Urinary bladder (tissue), 4 donors: ENCODE data around the gene ATG12. TPM values are rescaled to one million over a fixed set of nuclear protein-coding genes. Genes with fewer than 3 reads are reported as not detected.
A peak's percentile ranks its signal among the peaks of the same experiment; 100 is the strongest.
"Not testable (repeated sequence)": the region's sequence is repeated elsewhere in the genome, so short reads cannot be mapped to it uniquely, and the experiment has no call there.

Experiments
- DNase-seq: peaks from one replicate; pipeline ENCODE4 v3.0.0-alpha.2; 2015; ENCODE audit errors: extremely low spot score
- H3K27ac ChIP-seq: one replicate; pipeline ENCODE4 v1.5.1; 2013; ENCODE audit warnings: low read depth, mild to moderate bottlenecking, moderate library complexity
- H3K36me3 ChIP-seq: one replicate; pipeline ENCODE4 v1.6.1; 2013; ENCODE audit warnings: mild to moderate bottlenecking, moderate library complexity; ENCODE audit not compliant: insufficient read depth
- H3K4me1 ChIP-seq: one replicate; pipeline ENCODE4 v1.6.1; 2013; ENCODE audit warnings: mild to moderate bottlenecking, moderate library complexity; ENCODE audit not compliant: insufficient read depth
- H3K4me3 ChIP-seq: one replicate; pipeline ENCODE4 v1.5.1; 2013; ENCODE audit warnings: low read depth, low read length
- WGBS: extraction: QIAGEN DNeasy Blood & Tissue Kit; methylation state at CpG from one replicate; pipeline ENCODE4 v1.1.7; 2013; 5-methylcytosine and 5-hydroxymethylcytosine counted together
- polyA plus RNA-seq: library from polyadenylated mRNA; stranded (reverse); fragments of 200-250 nt; gene quantifications from one replicate; pipeline ENCODE4 v1.2.3, GENCODE V29; 2013
- total RNA-seq: library from RNA; depleted of rRNA; stranded (reverse); fragments of >200 nt; gene quantifications from one replicate; pipeline ENCODE4 v1.2.3, GENCODE V29; 2014
- donor health status: healthy with polysubstance abuse.
- donor health status: healthy.

Gene ATG12
- 75.9 TPM for total RNA-seq
- polyA plus RNA-seq: 31.8 TPM

DNA sequence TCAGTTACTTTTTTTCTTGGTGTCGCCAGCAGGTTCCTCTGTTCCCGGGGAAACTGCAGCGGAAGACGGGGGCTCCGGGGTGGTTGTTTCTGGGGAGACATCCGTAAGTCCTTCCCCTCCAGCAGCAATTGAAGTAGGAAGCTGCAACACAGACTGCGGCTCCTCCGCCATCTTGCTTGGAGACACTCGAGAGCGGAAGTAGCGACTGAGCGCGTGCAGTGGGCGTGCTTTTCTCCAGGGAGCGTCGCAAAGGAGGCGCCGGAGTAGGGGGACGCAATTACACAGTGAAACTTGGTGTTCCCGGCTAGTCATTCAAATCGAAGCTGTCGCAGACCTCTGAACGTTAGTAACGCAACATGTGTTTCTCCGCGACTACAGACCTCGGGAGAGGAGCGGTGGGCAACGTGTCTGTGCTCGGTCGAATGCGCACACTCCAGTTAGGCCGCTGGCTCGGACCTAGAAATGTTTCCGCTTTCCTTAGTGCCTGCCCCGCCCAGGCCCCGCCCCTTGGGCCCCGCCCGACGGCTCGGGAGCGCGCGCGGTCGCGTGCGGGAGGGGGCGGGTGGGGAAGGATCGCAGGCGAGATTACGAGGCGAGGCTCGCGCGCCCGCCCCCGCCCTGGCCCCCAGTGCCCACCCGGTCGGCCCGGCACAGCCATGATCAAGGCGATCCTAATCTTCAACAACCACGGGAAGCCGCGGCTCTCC, at the start of gene ATG12, which contains the start of gene AP3S1:
Gene ATG12, minus strand, starts transcription at position 184 of the 707 bp plus-strand sequence. Its CDS starts 13 bp downstream, at position 171.
Gene AP3S1, plus strand, starts transcription at position 554 of the 707 bp plus-strand sequence. Its CDS starts 103 bp downstream, at position 657.
- Histone ChIP-seq H3K4me3 (peak within 1 kb of the TSS; percentile 93), H3K4me1 (no peaks in the 10 kb centered on the region), H3K36me3 (no peaks in the 10 kb centered on the region), H3K27ac (peak within 1 kb of the TSS; percentile 86)
- DNase-seq: peak; percentile 94
- 7% methylated on average over 65 of the region's 65 CpGs for WGBS

DNA sequence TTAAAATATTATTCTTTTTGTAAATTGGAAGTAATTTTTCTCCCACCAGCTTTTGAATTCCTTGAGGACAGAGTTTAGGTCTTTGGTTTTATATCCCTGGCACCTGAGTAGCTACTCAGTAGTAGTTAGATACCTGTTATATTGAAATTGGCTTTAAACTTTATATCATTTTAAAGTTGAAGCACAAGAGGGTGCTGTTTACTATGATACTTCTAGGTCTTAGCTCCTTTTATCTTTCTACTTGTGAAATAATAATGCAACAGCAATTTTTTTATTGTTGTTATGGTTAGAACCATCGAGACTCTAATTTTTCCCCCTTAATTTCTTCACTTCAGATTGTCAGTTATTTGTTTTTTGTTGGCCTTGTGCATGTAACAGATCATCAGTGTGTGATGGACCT, 46.7 kb upstream of the ATG12 start:
- WGBS: 61% methylated on average over 1 of the region's 1 CpG
- H3K36me3 ChIP-seq: no peaks in the 10 kb centered on the region
- H3K4me1 ChIP-seq: no peaks in the 10 kb centered on the region
- no peak for DNase-seq
- H3K4me3 ChIP-seq: no peak overlapping the region
- no peak overlapping the region for H3K27ac ChIP-seq

DNA sequence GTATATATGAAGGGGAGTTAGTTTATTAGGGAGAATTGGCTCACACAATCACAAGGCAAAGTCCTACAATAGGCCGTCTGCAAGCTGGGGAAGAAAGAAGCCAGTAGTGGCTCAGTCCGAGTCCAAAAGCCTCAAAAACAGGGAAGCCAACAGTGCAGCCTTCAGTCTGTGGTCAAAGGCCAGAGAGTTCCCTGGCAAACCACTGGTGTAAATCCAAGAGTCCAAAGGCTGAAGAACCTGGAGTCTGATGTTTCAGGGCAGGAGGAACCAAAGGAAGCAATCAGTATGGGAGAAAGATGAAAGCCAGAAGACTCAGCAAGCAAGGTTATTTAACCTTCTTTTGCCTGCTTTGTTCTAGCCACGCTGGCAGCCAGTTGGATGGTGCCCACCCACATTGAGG, 43.8 kb upstream of the ATG12 start:
- H3K36me3 ChIP-seq, H3K4me1 ChIP-seq, DNase-seq, H3K4me3 ChIP-seq, H3K27ac ChIP-seq: not testable (repeated sequence)
- WGBS: 84% methylated on average over 3 of the region's 3 CpGs

DNA sequence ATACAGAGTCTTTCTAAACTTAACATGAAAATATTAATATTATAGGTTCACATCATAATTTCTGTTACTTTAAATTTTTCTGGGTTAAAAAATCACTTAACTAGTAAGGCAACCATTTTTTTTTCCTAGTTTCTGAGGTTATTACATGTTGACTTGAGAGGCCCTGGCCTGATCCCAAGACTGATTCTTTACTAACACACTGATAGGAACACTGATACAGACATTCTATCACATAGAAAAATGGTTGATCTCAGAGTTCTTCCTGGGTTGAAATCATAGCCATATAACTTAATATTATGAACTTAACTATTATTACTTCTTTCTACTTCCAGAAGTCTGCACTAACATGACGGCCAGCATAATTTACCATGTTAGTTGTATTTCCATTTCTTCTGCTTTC, 43.3 kb upstream of the ATG12 start:
- H3K4me1 ChIP-seq: no peaks in the 10 kb centered on the region
- no peaks in the 10 kb centered on the region for H3K36me3 ChIP-seq
- no peak overlapping the region for H3K4me3 ChIP-seq
- no peak for DNase-seq
- 94% methylated on average over 1 of the region's 1 CpG for WGBS
- no peak overlapping the region for H3K27ac ChIP-seq

DNA sequence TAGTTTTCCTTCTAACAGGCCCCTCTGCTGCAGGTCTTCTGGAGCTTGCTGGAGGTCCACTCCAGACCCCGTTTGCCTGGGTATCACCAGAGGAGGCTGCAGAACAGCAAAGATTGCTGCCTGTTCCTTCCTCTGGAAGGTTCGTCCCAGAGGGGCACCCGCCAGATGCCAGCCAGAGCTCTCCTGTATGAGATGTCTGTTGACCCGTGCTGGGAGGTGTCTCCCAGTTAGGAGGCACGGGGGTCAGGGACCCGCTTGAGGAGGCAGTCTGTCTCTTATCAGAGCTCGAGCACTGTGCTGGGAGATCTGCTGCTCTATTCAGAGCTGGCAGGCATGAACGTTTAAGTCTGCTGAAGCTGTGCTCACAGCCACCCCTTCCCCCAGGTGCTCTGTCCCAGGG, 41.1 kb upstream of the ATG12 start:
- H3K4me3 ChIP-seq, H3K27ac ChIP-seq, H3K4me1 ChIP-seq, H3K36me3 ChIP-seq, DNase-seq: not testable (repeated sequence)
- 96% methylated on average over 8 of the region's 8 CpGs for WGBS

DNA sequence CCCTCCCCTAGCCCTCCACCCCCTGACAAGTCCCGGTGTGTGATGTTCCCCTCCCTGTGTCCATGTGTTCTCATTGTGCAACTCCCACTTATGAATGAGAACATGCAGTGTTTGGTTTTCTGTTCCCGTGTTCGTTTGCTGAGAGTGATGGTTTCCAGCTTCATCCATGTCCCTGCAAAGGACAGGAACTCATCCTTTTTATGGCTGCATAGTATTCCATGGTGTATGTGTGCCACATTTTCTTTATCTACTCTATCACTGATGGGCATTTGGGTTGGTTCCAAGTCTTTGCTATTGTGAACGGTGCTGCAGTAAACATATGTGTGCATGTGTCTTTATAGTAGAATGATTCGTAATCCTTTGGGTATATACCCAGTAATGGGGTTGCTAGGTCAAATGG, 36.0 kb upstream of the ATG12 start:
- not testable (repeated sequence) for DNase-seq, H3K27ac ChIP-seq, H3K4me3 ChIP-seq, H3K36me3 ChIP-seq, H3K4me1 ChIP-seq
- WGBS: 96% methylated on average over 5 of the region's 5 CpGs

DNA sequence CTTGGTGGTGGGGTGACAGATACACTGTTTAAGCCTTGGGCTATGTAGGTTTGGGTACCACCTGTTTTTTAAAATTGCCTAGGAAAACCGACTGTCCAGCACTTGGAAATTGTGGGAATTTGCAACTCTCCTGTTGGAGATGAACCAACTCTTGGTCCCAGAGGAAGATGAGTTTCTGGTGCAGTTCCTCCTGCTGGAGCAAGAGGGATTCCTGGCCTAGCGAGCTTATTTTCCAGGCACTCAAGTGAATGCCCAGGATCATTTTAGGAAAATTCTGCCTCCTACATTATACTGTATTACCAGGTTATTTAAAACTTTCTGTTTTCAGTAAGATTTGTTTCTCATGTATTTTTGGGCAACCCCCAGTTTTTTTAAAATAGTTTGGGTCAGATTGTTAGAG, 34.1 kb upstream of the ATG12 start:
- DNase-seq: no peak
- Histone ChIP-seq H3K27ac (no peak overlapping the region), H3K36me3 (no peaks in the 10 kb centered on the region), H3K4me3 (no peak overlapping the region), H3K4me1 (no peaks in the 10 kb centered on the region)
- WGBS: 82% methylated on average over 2 of the region's 2 CpGs

DNA sequence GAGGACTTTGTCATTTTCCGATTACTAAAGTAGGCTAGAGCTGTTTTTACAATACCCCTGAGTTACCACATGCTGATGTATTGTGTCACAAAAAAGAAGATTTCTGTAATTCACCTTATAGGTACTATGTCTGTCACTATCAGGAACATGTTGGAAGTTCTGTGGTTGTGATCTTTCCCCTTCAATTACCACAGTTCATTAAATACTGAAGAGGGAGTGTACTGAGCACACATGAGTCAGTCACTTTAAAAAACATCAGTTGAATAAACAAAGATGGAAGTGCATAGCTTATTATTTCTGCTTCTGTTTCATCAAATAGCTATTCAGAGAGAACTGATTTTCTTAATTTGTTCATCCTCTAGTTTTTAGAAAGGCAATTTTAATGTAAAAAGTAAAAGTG, 32.0 kb upstream of the ATG12 start:
- Histone ChIP-seq H3K4me3 (no peak overlapping the region), H3K36me3 (no peaks in the 10 kb centered on the region), H3K27ac (no peak overlapping the region), H3K4me1 (no peaks in the 10 kb centered on the region)
- DNase-seq: no peak
- 80% methylated on average over 1 of the region's 1 CpG for WGBS

DNA sequence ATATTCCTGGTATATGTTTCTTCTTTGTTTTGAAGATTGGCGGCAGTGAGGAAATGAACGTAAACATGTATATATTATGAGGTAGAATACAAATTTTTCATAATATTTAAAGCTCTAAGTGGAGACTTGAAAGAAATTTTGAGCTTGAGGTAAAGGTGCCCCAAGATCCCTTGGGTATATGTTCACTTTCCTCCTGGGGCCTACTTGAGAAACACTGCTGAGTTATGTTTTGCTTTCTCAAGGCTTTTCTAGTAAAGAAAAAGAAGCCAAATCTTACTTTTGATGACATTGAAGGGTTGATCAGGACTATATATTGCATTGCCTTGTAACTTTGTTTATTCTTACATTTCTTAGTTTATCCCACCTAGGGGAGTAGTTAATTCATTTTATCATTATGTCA, 31.1 kb upstream of the ATG12 start:
- H3K4me1 ChIP-seq: no peaks in the 10 kb centered on the region
- no peak overlapping the region for H3K4me3 ChIP-seq
- 92% methylated on average over 2 of the region's 2 CpGs for WGBS
- DNase-seq: no peak
- no peaks in the 10 kb centered on the region for H3K36me3 ChIP-seq
- H3K27ac ChIP-seq: no peak overlapping the region

DNA sequence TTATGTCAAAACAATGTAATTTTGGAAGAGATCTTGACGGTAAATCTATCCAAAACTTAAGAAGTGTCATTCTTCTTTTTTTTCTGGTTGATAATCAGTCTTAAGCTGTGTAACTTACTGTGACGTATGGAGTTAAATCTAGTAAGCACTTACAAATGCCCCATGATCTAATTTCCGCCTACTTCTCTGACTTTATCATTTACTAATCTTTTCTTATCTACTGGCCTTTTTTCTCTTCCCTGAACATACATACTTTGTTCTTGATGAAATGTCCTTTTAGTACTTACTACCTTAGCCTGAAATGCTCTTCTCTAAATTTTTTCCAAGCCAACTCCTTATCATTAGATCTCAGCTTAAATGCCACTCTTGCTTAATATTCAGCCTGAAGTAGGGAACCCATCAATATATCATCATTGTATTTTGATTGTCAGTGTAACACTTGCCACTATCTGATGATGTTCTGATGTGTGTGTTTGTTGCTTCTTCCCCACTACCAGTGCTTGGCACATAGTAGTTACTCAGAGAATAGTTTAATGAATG, 28.0 kb upstream of the ATG12 start:
- H3K4me3 ChIP-seq: no peak overlapping the region
- 83% methylated on average over 3 of the region's 3 CpGs for WGBS
- H3K36me3 ChIP-seq: no peaks in the 10 kb centered on the region
- DNase-seq: no peak
- H3K27ac ChIP-seq: no peak overlapping the region
- no peaks in the 10 kb centered on the region for H3K4me1 ChIP-seq

DNA sequence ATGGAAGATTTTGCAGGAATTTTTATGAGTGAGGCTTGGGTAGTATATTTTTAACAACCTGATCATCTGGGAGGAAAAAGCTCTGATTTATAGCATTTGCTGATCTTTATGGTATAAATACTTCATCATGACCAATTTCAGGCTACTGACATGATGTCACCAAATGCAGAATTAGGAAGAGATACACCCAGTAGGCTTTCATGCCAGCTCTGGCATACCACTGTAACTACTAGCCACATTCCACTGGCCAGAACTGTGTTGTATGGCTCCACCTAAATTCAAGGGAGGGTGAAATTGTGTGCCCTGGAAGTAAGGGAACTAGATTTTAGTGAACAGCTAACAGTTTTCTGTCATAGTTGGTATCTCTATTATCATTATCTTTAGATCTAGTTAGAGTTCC, 18.0 kb upstream of the ATG12 start:
- H3K4me3 ChIP-seq: no peak overlapping the region
- no peaks in the 10 kb centered on the region for H3K4me1 ChIP-seq
- H3K36me3 ChIP-seq: no peaks in the 10 kb centered on the region
- H3K27ac ChIP-seq: no peak overlapping the region
- DNase-seq: no peak

DNA sequence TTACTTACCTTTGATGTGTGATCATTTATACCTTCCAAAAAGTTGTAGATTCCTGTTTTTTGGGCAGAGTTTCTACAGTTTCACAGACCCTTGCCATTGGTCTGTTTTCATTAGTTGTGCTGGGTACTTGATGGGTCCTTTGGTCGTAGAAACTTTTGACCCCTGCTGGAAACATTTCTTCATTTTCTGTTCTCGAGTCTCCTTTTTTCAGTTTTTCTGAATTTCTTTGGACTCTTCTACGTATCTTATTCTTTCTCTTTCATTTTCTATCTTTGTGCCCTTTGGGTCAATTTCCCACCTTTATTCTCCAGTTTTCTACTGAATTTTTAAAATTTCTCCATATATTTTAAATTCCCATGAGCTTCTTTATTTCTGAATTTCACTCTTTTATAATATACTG, 17.0 kb upstream of the ATG12 start:
- Histone ChIP-seq H3K27ac (no peak overlapping the region), H3K4me3 (no peak overlapping the region), H3K4me1 (no peaks in the 10 kb centered on the region), H3K36me3 (no peaks in the 10 kb centered on the region)
- WGBS: 85% methylated on average over 3 of the region's 3 CpGs
- no peak for DNase-seq

DNA sequence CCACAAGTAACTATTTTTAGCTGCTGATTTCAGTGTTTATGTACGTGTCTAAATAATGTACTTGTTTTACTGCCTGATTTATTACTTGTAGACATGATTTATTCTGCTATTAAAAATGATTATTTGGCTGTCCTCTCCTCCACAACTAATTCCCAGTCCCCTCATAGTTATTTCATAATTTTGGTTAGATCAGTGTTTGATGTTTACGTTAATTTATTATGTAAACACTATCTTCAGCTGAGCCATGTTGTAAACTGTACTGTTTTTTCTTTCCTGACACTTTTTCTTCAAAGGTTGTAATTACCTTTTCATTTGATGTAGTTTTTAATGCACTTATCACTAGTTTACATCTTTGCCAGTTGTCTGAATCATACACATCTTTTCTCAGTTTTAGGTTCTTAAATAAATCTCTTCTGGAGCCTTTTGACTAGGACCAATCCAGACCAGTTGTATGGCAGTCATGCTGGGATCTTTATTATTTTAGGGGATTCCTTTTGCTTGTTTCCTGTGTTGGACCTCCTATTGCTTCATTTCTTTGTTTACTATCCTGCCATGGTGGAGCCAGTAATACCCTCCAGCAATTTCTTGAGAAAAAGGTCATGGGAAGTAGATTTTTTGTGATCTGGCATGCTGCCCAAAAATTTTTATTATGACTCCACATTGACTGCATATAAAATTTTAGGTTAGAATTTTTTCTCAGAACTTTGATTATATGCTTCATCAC, 16.4 kb upstream of the ATG12 start:
- no peaks in the 10 kb centered on the region for H3K4me1 ChIP-seq
- H3K36me3 ChIP-seq: no peaks in the 10 kb centered on the region
- WGBS: 26% methylated on average over 2 of the region's 2 CpGs
- no peak overlapping the region for H3K27ac ChIP-seq
- DNase-seq: no peak
- H3K4me3 ChIP-seq: no peak overlapping the region

DNA sequence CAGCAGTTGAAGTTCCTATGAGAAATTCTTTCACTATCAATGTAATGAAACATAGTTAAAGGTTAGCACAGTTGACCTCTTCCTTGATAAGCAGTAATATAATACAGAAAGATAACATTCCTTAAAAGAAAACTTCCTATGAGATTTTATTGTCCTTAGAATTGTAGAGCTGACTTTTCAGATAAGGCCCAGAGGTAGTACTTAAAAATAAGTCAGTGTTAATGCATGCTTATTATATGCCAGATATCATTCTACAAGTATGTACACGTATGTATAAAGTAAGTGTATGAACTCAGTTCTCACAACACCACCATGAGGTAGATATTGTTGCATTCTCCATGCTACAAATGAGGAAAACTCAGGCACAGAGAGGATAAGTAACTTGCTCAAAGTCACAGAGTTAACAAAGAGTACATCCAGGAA, 15.7 kb upstream of the ATG12 start:
- Histone ChIP-seq H3K27ac (no peak overlapping the region), H3K4me1 (no peaks in the 10 kb centered on the region), H3K4me3 (no peak overlapping the region), H3K36me3 (no peaks in the 10 kb centered on the region)
- 39% methylated on average over 1 of the region's 1 CpG for WGBS
- no peak for DNase-seq
